ENCODE results near the gene A4GNT. TPM values are rescaled to one million over a fixed set of nuclear protein-coding genes. Genes with fewer than 3 reads are reported as not detected.
"Not testable (repeated sequence)": the region's sequence is repeated elsewhere in the genome, so short reads cannot be mapped to it uniquely, and the experiment has no call there.

A4GNT gene
- total RNA-seq, 1 experiment from 2014 or later, result not detected

DNA sequence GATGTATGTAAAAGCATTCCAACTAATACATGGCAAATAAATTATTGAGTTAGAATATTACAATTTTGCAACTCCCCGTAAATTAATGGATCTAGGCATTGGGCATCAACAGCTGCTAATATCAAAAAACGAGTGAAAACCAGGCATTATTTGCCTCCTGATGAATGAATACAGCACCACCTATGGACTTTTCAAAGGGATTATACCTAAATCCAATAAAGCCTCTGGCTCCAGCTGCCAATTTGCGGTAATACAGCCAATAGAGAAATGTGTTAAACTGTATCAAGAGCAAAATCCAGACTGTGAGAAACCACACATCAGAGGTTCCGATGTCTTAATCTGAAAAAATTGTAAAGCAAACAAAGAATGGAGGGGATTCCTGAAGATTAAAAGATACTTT, 16.3 kb upstream of the A4GNT start:
- DNase-seq, result no peak
- peaks cover 1% of the 10 kb centered on the region for H3K9me3 Mint-ChIP-seq (ENCODE audit: low read depth, unreplicated experiment)
- H3K4me1 Mint-ChIP-seq (ENCODE audit: low read depth, unreplicated experiment), result no peaks in the 10 kb centered on the region
- no peaks in the 10 kb centered on the region for H3K36me3 Mint-ChIP-seq (ENCODE audit: insufficient read depth, unreplicated experiment)
- no peak overlapping the region for H3K4me3 Mint-ChIP-seq (ENCODE audit: low read depth, unreplicated experiment)
- no peak overlapping the region for H3K27ac Mint-ChIP-seq (ENCODE audit: unreplicated experiment)
- intact Hi-C loops (cut with micrococcal nuclease; ENCODE audit: unreplicated experiment), result no loop called here
- BruUV-seq (replicated peaks), result no TSS peak
- TF ChIP-seq, protein P1, sequence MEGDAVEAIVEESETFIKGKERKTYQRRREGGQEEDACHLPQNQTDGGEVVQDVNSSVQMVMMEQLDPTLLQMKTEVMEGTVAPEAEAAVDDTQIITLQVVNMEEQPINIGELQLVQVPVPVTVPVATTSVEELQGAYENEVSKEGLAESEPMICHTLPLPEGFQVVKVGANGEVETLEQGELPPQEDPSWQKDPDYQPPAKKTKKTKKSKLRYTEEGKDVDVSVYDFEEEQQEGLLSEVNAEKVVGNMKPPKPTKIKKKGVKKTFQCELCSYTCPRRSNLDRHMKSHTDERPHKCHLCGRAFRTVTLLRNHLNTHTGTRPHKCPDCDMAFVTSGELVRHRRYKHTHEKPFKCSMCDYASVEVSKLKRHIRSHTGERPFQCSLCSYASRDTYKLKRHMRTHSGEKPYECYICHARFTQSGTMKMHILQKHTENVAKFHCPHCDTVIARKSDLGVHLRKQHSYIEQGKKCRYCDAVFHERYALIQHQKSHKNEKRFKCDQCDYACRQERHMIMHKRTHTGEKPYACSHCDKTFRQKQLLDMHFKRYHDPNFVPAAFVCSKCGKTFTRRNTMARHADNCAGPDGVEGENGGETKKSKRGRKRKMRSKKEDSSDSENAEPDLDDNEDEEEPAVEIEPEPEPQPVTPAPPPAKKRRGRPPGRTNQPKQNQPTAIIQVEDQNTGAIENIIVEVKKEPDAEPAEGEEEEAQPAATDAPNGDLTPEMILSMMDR (IDR thresholded peaks at IDR 0.05; ENCODE audit: unreplicated experiment), result no peak
- CTCF ChIA-PET, result no interaction called here
- no peaks in the 10 kb centered on the region for H3K27me3 Mint-ChIP-seq (ENCODE audit: unreplicated experiment)

DNA sequence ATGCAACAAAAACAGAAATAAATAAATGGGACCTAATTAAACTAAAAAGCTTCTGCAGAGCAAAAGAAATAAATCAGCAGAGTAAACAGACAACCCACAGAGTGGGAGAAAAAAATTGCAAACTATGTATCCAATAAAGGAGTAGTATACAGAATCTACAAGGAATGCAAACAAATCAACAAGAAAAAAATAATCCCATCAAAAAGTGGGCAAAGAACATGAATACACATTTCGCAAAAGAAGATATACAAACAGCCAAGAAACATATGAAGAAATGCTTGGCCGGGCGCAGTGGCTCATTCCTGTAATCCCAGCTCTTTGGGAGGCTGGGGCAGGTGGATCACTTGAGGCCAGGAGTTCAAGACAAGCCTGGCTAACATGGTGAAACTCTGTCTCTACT, 10.0 kb upstream of the A4GNT start:
- H3K4me3 Mint-ChIP-seq (ENCODE audit: low read depth, unreplicated experiment); H3K36me3 Mint-ChIP-seq (ENCODE audit: insufficient read depth, unreplicated experiment); H3K27me3 Mint-ChIP-seq (ENCODE audit: unreplicated experiment); BruUV-seq (replicated peaks); H3K4me1 Mint-ChIP-seq (ENCODE audit: low read depth, unreplicated experiment); CTCF ChIA-PET; intact Hi-C loops (cut with micrococcal nuclease; ENCODE audit: unreplicated experiment); DNase-seq; H3K27ac Mint-ChIP-seq (ENCODE audit: unreplicated experiment); H3K9me3 Mint-ChIP-seq (ENCODE audit: low read depth, unreplicated experiment): not testable (repeated sequence)

GRCh38 chr3:138140940-138141339, 8.8 kb upstream of the A4GNT start:
- CTCF ChIA-PET, result no interaction called here
- no peaks in the 10 kb centered on the region for H3K4me1 Mint-ChIP-seq (ENCODE audit: low read depth, unreplicated experiment)
- no peaks in the 10 kb centered on the region for H3K36me3 Mint-ChIP-seq (ENCODE audit: insufficient read depth, unreplicated experiment)
- no peaks in the 10 kb centered on the region for H3K27me3 Mint-ChIP-seq (ENCODE audit: unreplicated experiment)
- no peak overlapping the region for H3K4me3 Mint-ChIP-seq (ENCODE audit: low read depth, unreplicated experiment)
- no peaks in the 10 kb centered on the region for H3K9me3 Mint-ChIP-seq (ENCODE audit: low read depth, unreplicated experiment)
- DNase-seq, result no peak
- intact Hi-C loops (cut with micrococcal nuclease; ENCODE audit: unreplicated experiment), result no loop called here
- TF ChIP-seq, protein P1 (IDR thresholded peaks at IDR 0.05; ENCODE audit: unreplicated experiment), result no peak
- no TSS peak for BruUV-seq (replicated peaks)
- no peak overlapping the region for H3K27ac Mint-ChIP-seq (ENCODE audit: unreplicated experiment)

DNA sequence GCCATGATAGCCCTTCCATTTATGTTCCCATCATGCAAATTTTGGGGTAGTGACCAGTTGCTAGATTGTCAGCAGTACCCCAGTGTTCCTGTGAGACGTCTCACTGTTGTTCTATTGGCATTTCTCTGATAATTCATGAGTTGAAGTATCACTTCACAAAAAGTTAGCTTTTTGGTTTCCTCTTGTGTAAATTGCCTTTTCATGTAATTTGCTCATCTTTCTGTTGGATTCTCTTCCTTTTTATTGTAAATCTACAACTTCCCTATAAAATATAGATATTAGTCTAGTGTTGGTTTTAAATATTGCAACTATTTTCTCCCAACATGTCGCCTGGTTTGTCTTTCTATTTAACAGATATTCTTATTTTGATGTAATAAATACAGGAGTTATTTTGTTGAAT, 7.5 kb upstream of the A4GNT start:
- Mint-ChIP-seq H3K27me3 (ENCODE audit: unreplicated experiment) (no peaks in the 10 kb centered on the region), H3K9me3 (ENCODE audit: low read depth, unreplicated experiment) (no peaks in the 10 kb centered on the region), H3K4me3 (ENCODE audit: low read depth, unreplicated experiment) (no peak overlapping the region), H3K4me1 (ENCODE audit: low read depth, unreplicated experiment) (no peaks in the 10 kb centered on the region), H3K27ac (ENCODE audit: unreplicated experiment) (no peak overlapping the region), H3K36me3 (ENCODE audit: insufficient read depth, unreplicated experiment) (no peaks in the 10 kb centered on the region)
- no TSS peak for BruUV-seq (replicated peaks)
- CTCF ChIA-PET, result no interaction called here
- TF ChIP-seq, protein P1 (IDR thresholded peaks at IDR 0.05; ENCODE audit: unreplicated experiment), result no peak
- intact Hi-C loops (cut with micrococcal nuclease; ENCODE audit: unreplicated experiment), result no loop called here
- DNase-seq, result no peak

- no peak overlapping the region for H3K27ac Mint-ChIP-seq (ENCODE audit: unreplicated experiment)
- BruUV-seq (replicated peaks), result no TSS peak
- no peak overlapping the region for H3K4me3 Mint-ChIP-seq (ENCODE audit: low read depth, unreplicated experiment)
- TF ChIP-seq, protein P1 (IDR thresholded peaks at IDR 0.05; ENCODE audit: unreplicated experiment), result no peak
- CTCF ChIA-PET, result no interaction called here
- no peaks in the 10 kb centered on the region for H3K36me3 Mint-ChIP-seq (ENCODE audit: insufficient read depth, unreplicated experiment)
- intact Hi-C loops (cut with micrococcal nuclease; ENCODE audit: unreplicated experiment), result no loop called here
- no peak for DNase-seq
- no peaks in the 10 kb centered on the region for H3K4me1 Mint-ChIP-seq (ENCODE audit: low read depth, unreplicated experiment)
- no peaks in the 10 kb centered on the region for H3K9me3 Mint-ChIP-seq (ENCODE audit: low read depth, unreplicated experiment)
- no peaks in the 10 kb centered on the region for H3K27me3 Mint-ChIP-seq (ENCODE audit: unreplicated experiment)
These were observed 5.7 kb upstream of the A4GNT start for GRCh38 chr3:138137861-138138260.
